GM18909 (cell line): ENCODE data around the gene LRP2.

Experiments
- ATAC-seq: cut with Tn5 transposase; IDR thresholded peaks from one replicate; pipeline ENCODE4 v1.9.1; 2021; ENCODE audit warnings: mild to moderate bottlenecking; ENCODE audit not compliant: unreplicated experiment, poor library complexity

LRP2 gene

GRCh38 chr2:169106134-169106533, 256.2 kb downstream of the LRP2 start:
- ATAC-seq: no peak

- no peak for ATAC-seq
Observed at GRCh38 chr2:169105476-169105875, 256.9 kb downstream of the LRP2 start.

- ATAC-seq: no peak
Observed at GRCh38 chr2:169104848-169105247, 257.5 kb downstream of the LRP2 start.

- ATAC-seq: peak; percentile 45
Observed at GRCh38 chr2:169095621-169096105, 266.7 kb downstream of the LRP2 start.

- ATAC-seq: no peak
Observed at GRCh38 chr2:169094676-169095075, 267.7 kb downstream of the LRP2 start.

DNA sequence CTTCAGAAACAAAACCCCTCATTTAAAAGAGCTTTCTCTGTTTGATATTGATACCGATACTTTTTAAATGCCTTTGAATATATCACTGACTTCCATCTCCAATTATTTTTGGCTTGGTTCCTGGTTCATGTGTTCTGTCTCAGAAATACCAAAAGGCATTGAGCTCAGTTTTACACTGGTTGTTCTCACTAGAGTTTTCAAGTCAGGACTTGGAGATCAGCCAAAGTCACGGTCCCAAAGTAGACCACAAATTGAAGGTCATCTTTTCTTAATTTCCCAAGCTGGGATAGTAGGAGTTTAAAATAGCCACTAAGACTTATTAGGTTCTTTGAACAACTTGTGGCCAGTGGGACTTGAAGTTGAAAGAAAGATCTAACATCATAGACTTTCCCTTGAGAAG, 268.8 kb downstream of the LRP2 start:
- no peak for ATAC-seq

DNA sequence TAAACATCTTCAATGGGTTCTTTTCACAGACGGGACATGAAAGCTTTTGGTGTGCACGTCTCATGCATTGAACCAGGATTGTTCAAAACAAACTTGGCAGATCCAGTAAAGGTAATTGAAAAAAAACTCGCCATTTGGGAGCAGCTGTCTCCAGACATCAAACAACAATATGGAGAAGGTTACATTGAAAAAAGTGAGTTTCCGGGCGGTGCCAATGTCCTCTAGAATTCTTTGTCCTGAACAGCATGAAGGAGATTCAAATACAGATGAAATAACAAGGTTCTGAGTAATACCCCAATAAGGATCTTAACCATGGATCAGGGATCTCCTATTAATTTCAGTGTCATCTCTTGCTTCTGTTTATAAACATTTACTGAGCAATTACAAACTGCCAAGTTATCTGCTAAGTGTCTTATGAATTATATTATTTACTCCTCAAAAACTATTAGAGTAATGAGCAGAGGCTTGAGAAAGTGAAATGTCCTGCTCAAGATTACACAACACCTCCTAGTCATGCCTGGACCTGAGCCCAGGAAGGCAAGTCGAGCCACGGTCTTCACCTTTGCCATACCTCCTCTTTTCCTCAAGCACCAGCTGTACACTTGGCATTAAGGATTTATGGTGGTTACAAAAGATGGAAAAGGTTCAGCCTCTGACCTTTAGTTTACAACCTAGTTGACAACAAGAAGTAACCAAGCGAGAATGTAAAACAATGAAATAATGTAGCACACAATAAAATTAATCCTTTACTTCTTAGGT, 270.4 kb downstream of the LRP2 start:
- no peak for ATAC-seq

DNA sequence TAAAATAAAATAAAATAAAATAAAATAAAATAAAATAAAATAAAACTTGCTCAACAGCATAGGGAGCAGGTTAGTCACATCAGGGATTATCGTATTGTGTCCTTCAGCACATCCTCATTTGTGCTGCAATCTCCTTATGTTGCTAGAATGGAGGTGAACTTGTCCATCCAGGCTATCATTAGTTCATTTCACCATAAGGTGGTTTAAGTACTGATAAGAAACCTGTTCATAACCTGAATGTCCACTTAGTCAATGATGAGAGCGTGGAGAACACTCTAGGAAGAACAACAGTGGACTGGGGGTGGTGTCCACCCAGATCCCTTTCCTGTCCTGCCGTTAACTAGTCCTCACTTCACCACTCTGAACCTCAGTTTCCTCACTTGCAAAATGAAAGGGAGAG, 271.1 kb downstream of the LRP2 start:
- no peak for ATAC-seq

- no peak for ATAC-seq
Observed at GRCh38 chr2:169090133-169090820, 272.1 kb downstream of the LRP2 start.

GRCh38 chr2:169089182-169089581, 273.2 kb downstream of the LRP2 start:
- no peak for ATAC-seq

GRCh38 chr2:169087757-169088379, 274.5 kb downstream of the LRP2 start:
- no peak for ATAC-seq

DNA sequence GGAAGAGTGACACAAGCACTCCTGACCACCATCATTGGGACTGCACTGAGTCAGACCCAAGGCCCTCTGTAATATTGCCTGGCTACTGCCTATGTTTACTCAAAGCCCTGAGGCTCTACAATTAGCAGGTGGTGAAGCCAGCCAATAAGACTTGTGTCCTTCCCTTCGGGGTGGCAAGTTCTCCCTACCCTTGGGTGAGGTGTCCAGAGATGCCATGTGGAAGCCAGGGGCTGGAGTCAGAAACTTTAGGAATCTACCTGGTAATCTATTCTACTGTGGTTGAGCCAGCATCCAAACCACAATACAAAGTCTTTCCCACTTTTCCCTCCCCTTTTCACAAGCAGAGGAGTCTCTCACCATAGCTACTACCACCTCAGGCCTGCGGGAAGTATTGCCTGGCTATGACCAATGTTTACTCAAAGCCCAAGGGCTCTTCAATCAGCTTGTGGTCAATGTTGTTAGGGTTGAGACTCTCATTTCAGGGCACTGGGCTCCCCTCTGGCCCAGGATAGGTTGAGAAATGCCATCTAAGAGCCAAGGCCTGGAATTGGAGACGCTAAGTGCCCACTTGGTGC, 275.4 kb downstream of the LRP2 start:
- no peak for ATAC-seq

- peak; percentile 59 for ATAC-seq
Observed at GRCh38 chr2:169082995-169083394, 279.3 kb downstream of the LRP2 start.

GRCh38 chr2:169081551-169081950, 280.8 kb downstream of the LRP2 start:
- no peak for ATAC-seq

- peak; percentile 94 for ATAC-seq
Observed at GRCh38 chr2:169080250-169081069, 281.9 kb downstream of the LRP2 start.

DNA sequence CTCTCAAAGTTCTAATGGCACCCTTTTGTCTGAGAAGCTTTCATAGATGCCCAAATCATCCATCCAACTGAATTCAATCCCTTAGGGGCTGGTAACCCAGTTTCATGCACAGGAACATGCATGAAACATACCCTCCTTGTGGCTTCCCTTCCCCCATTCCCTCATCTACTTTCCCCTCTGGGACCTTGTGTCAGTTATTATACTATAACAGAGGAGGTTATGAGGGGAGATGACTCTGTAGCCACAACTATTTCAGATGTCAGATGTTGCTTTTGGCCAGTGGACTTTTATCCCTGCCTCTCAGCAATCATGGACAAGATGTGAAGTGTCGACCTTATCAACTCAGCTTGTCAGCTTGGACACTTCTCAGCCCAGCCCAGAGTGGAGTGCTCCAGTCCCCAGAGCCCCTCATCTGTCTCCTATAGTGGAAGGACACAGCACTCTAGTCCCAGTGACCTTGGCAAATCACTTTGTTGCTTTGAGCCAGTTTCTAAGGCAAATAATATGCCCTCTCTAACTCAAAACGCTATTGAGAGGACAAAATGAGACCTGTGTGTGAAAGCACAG, 284.6 kb downstream of the LRP2 start:
- ATAC-seq: no peak
